ENCODE data around the gene CHMP2A.

CHMP2A gene

DNA sequence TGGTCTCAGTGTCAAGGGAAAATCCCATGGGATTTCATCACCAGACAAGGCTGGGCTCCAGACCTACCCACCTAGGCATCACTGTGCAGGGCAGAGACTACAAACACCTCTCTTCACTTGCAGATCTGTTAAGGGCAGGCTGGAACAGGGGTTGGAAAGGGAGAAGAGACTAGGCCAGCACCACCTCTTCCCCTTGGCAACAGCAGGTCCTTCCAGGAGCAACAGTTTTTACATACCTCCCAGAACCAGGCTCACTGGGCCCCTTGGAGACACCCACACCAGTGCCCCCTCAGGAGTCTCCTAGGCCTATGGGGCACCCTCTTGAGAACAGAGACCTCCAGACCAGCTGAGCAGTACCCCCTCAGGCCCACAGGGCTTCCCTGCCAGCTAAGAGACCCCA is 6.0 kb upstream of the CHMP2A start:
- peak overlapping the region; percentile 81 for H3K4me3 Mint-ChIP-seq
- peaks cover 36% of the 10 kb centered on the region for H3K36me3 Mint-ChIP-seq (ENCODE audit: low read depth)
- no peaks in the 10 kb centered on the region for H3K27me3 Mint-ChIP-seq
- H3K27ac Mint-ChIP-seq: peak overlapping the region; percentile 100
- H3K4me1 Mint-ChIP-seq (ENCODE audit: low read depth): peaks cover 61% of the 10 kb centered on the region
- H3K9me3 Mint-ChIP-seq: no peaks in the 10 kb centered on the region

DNA sequence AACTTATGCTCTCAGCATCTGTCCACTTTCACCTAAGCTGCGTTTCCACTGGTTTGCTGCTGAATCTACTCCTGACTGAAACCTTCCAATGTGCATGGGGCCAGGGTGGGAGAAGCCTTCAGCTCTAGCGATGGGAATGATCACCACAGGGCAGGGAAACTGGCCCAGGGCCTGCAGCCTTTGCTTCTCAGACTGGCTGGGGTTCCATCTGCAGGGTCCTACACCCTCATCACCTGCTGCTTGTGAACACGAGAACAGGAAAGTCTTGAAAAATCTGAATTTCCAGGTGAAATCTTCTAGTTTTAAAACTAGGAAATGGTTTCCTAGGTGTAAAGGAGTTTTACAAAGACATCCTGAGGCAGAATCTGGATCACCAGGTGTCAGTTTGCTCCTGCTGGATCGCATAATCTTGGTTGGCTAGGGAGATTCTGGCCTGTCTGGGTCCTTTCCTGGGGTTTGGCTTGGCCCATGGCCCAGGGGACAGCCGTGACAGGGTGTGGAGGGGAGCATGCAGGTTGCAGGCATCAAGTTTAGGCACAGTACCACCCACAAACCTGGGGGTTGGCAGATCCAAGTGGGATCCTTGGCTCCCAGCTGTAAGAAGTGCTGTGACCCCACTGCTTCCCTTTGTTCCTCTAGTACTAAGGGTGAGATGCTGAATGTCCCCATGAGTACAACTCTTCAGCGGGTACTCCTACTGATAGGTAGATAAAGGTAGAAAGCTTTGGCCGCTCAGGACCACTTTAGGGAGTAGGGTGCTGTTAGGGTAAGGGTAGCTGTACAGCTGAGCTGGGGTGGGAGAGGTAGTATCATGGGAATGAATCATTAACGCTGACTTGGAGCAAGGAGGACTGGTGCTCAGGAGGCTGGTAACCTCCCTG is 5.3 kb upstream of the CHMP2A start:
- peak overlapping the region; percentile 100 for H3K27ac Mint-ChIP-seq
- H3K27me3 Mint-ChIP-seq: no peaks in the 10 kb centered on the region
- H3K9me3 Mint-ChIP-seq: no peaks in the 10 kb centered on the region
- peaks cover 67% of the 10 kb centered on the region for H3K4me1 Mint-ChIP-seq (ENCODE audit: low read depth)
- peak overlapping the region; percentile 99 for H3K4me3 Mint-ChIP-seq
- H3K36me3 Mint-ChIP-seq (ENCODE audit: low read depth): peaks cover 43% of the 10 kb centered on the region

DNA sequence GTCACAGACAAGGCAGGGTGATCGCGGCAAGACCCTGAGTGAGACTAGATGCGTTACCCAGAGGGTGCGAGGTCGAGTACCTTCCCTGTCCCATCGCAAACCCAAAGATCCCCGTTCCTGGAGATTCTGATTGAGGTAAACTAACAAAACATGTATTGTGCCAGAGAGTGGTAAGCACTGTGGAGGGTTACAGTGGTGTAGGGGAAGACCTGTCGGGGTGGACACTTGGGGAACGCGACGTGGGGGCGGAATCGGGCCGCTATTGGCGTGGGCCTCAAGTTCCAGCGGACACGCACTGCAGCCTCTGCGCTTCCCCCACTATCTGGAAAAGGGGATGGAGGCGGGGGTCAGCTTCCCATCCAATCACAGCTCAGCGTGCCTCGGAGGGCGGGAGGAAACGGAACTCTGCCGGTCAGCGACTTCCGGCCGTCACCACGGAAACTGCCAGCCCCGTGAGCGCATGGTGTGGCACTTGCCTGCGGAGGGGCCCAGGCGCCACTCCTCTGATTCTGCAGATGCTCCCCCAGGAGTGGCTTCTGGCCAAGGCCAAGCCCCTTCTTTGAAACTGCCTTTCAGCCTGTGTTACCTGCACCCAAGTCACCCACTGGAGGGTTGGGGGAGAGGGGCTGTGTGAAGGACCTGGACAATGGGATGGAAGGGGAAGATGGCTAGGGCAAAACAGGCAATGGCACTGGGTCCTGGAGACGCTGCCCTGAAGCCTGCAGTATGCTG is 4.5 kb upstream of the CHMP2A start:
- Mint-ChIP-seq H3K27me3 (no peaks in the 10 kb centered on the region), H3K9me3 (no peaks in the 10 kb centered on the region), H3K4me3 (peak overlapping the region; percentile 99), H3K36me3 (ENCODE audit: low read depth) (peaks cover 45% of the 10 kb centered on the region), H3K27ac (peak overlapping the region; percentile 100), H3K4me1 (ENCODE audit: low read depth) (peaks cover 73% of the 10 kb centered on the region)

- Mint-ChIP-seq H3K36me3 (ENCODE audit: low read depth) (peaks cover 52% of the 10 kb centered on the region), H3K27me3 (no peaks in the 10 kb centered on the region), H3K9me3 (no peaks in the 10 kb centered on the region), H3K4me1 (ENCODE audit: low read depth) (peaks cover 77% of the 10 kb centered on the region), H3K4me3 (peak overlapping the region; percentile 99), H3K27ac (peak overlapping the region; percentile 100)
Observed at GRCh38 chr19:58558623-58559274, 3.8 kb upstream of the CHMP2A start.

DNA sequence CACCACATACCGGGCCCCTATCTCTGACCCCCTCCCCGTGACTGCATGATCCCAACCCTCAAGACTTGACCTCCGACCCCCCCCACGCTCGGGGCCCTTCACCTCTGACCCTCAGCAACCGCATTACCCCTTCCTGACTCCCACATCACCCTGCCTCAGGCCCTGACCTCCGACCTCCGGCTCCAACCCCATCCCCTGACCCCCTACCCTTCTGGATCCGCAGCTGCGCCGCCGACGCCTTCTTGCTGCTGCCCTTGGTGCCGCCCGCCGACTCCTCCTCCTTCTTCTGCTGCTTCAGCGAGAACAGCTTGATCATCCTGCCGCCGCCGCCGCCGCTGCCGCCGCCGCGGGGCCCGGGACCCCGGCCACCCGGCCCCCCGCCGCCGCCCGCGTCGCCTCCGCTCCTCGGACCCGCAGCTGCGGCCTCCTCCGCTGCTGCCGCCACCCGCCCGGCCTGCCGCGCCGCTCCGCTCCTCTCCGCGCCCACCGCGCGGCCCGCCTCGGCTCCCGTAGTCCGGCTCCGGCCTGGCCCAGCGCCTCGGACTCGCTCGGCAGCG is 3.2 kb upstream of the CHMP2A start, which contains the start of gene UBE2M:
Gene UBE2M, minus strand, starts transcription at position 546 of the 557 bp plus-strand sequence. Its CDS starts 230 bp downstream, at position 316.
- Mint-ChIP-seq H3K36me3 (ENCODE audit: low read depth) (peaks cover 50% of the 10 kb centered on the region), H3K4me3 (peak within 1 kb of the TSS; percentile 99), H3K9me3 (no peaks in the 10 kb centered on the region), H3K27me3 (no peaks in the 10 kb centered on the region), H3K27ac (peak within 1 kb of the TSS; percentile 100), H3K4me1 (ENCODE audit: low read depth) (peaks cover 75% of the 10 kb centered on the region)

GRCh38 chr19:58557221-58558065 is 2.5 kb upstream of the CHMP2A start:
- H3K27ac Mint-ChIP-seq: peak overlapping the region; percentile 99
- peak overlapping the region; percentile 99 for H3K4me3 Mint-ChIP-seq
- H3K36me3 Mint-ChIP-seq (ENCODE audit: low read depth): peaks cover 56% of the 10 kb centered on the region
- H3K27me3 Mint-ChIP-seq: no peaks in the 10 kb centered on the region
- no peaks in the 10 kb centered on the region for H3K9me3 Mint-ChIP-seq
- peaks cover 77% of the 10 kb centered on the region for H3K4me1 Mint-ChIP-seq (ENCODE audit: low read depth)

GRCh38 chr19:58556622-58557220 is 1.8 kb upstream of the CHMP2A start:
- Mint-ChIP-seq H3K36me3 (ENCODE audit: low read depth) (peaks cover 62% of the 10 kb centered on the region), H3K4me1 (ENCODE audit: low read depth) (peaks cover 74% of the 10 kb centered on the region), H3K4me3 (peak overlapping the region; percentile 99), H3K27me3 (no peaks in the 10 kb centered on the region), H3K9me3 (no peaks in the 10 kb centered on the region), H3K27ac (peak overlapping the region; percentile 99)

GRCh38 chr19:58555920-58556621 is 1.2 kb upstream of the CHMP2A start:
- Mint-ChIP-seq H3K9me3 (no peaks in the 10 kb centered on the region), H3K4me3 (peak overlapping the region; percentile 99), H3K4me1 (ENCODE audit: low read depth) (peaks cover 68% of the 10 kb centered on the region), H3K27ac (peak overlapping the region; percentile 99), H3K36me3 (ENCODE audit: low read depth) (peaks cover 63% of the 10 kb centered on the region), H3K27me3 (no peaks in the 10 kb centered on the region)

- H3K4me1 Mint-ChIP-seq (ENCODE audit: low read depth): peaks cover 61% of the 10 kb centered on the region
- H3K27me3 Mint-ChIP-seq: no peaks in the 10 kb centered on the region
- peak overlapping the region; percentile 99 for H3K4me3 Mint-ChIP-seq
- peak overlapping the region; percentile 99 for H3K27ac Mint-ChIP-seq
- H3K36me3 Mint-ChIP-seq (ENCODE audit: low read depth): peaks cover 70% of the 10 kb centered on the region
- no peaks in the 10 kb centered on the region for H3K9me3 Mint-ChIP-seq
Observed at GRCh38 chr19:58555369-58555885, 522 bp upstream of the CHMP2A start.

DNA sequence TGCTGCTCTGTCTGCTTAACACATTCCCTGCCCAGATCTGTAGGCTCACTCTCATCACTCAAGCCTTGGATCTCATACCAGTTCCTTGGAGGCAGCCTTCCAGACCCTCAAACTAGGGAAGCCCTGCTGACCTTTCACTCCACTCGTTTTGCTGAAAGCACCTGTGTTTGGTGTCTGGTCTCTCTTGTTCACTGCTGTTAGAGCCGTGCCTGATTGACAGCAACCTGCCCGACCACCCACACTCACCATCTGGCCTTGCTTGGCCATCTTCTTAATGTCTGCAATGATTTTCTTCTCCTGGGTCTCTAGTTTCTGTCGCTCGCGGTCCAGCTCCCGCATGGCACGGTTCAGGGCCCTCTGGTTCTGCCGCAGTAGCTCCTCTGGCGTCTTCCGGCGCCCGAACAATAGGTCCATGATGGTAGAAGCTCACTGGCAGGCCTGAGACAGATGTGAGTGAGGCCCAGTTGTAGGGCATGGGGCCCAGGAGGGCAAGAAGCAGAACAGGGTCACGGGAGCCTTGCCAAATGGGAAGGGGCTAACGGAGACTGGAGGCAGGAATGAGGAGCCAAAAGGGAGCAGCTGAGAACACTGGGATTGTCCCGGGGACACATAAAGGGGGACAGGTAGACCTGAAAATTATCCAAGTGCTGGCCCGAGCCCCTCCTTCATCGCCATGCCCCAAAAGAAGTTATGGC is 959 bp downstream of the CHMP2A start:
- H3K27ac Mint-ChIP-seq: peak overlapping the region; percentile 99
- peaks cover 53% of the 10 kb centered on the region for H3K4me1 Mint-ChIP-seq (ENCODE audit: low read depth)
- no peaks in the 10 kb centered on the region for H3K9me3 Mint-ChIP-seq
- H3K36me3 Mint-ChIP-seq (ENCODE audit: low read depth): peaks cover 82% of the 10 kb centered on the region
- H3K27me3 Mint-ChIP-seq: no peaks in the 10 kb centered on the region
- peak overlapping the region; percentile 99 for H3K4me3 Mint-ChIP-seq

GRCh38 chr19:58552655-58553054 is 2.2 kb downstream of the CHMP2A start:
- Mint-ChIP-seq H3K27me3 (no peaks in the 10 kb centered on the region), H3K36me3 (ENCODE audit: low read depth) (peaks cover 84% of the 10 kb centered on the region), H3K4me3 (peak overlapping the region; percentile 46), H3K27ac (peak overlapping the region; percentile 77), H3K4me1 (ENCODE audit: low read depth) (peaks cover 59% of the 10 kb centered on the region), H3K9me3 (no peaks in the 10 kb centered on the region)

DNA sequence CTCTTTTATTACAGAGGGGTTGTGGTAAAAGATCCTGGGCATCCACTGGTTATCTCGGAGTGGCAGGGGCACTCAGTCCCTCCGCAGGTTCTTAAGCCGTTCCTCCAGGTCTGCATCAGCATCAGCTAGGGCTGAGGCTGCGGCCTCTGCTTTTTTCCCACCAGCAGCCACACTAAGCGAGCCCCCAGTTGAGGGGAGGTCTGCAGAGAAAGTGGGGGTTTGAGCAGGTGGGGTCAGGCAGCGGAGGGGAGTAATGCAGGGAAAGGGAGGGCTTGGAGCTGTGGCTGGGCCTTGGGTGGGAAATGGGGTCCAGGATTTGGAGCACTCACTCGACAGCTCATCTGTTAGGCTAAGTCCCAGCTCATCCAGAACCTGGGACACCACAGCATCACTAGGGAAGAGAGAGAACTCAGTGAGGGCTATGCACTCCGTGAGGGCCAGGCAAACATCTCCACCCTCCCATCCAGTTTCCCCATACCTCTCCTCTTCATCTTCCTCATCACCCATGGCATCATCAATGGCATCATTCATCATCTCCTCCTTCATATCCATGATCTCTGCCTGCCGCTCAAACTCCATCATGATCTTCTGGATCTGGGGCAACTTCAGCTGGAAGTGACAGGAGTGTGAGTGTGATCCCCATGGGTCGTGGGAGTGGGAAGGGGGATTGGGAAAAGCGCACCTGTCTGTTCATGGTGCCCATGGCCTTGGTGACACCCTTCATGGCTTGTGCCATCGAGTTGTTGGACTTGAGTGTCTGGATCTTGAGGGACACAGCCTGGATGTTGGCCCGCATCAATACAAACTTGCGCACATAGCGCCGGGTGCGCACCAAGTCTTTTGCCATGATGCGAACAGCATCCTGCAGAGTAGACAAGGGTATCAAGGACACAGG is 3.1 kb downstream of the CHMP2A start:
- Mint-ChIP-seq H3K27ac (no peak overlapping the region), H3K36me3 (ENCODE audit: low read depth) (peaks cover 84% of the 10 kb centered on the region), H3K4me1 (ENCODE audit: low read depth) (peaks cover 60% of the 10 kb centered on the region), H3K4me3 (no peak overlapping the region), H3K9me3 (no peaks in the 10 kb centered on the region), H3K27me3 (no peaks in the 10 kb centered on the region)

Data from stimulated activated naive CD8-positive, alpha-beta T cell treated with anti-CD3 and anti-CD28 coated beads, Interleukin-15, Interleukin-2, amounts not matched to agents 100 ng/mL and 50 ng/mL, for 24 hours (primary cell).